ENCODE measurements around the gene AMN. TPM values are rescaled to one million over a fixed set of nuclear protein-coding genes. Genes with fewer than 3 reads are reported as not detected.

AMN gene
- total RNA-seq, 5 donors from 2014 or later (not counting 1 experiment from before 2014, with no cell fraction given): 5.2 to 15.0 (median 8.4) TPM

GRCh38 chr14:102949801-102950451 is 27.5 kb downstream of the AMN start:
- no peaks in the 10 kb centered on the region for H3K27me3 Mint-ChIP-seq
- H3K4me1 Mint-ChIP-seq: peaks cover 25 to 27% (median 26%) of the 10 kb centered on the region in 3 donors
- peak overlapping the region; percentile 90 for H3K27ac Mint-ChIP-seq
- Histone ChIP-seq H3K27me3 (replicated peaks in 1 of 2; ENCODE audit: control insufficient read depth in 2 of 2, extremely low read depth in 1 of 2, insufficient read depth in 2 of 2, low read length in 1 of 2) (peaks cover 0 to 4% of the 10 kb centered on the region in 2 experiments), H3K36me3 (ENCODE audit: control insufficient read depth in 2 of 2, extremely low read depth in 1 of 2, insufficient read depth in 1 of 2, low read length in 1 of 2) (no peaks in the 10 kb centered on the region), H3K4me1 (ENCODE audit: control insufficient read depth in 1 of 2, extremely low read depth in 1 of 2, insufficient read depth in 2 of 2, low read length in 2 of 2) (peaks cover 8 to 35% of the 10 kb centered on the region in 2 experiments), H3K27ac (ENCODE audit: low read length) (peak overlapping the region; percentile 11), H3K9me3 (no peaks in the 10 kb centered on the region), H3K4me3 (ENCODE audit: control insufficient read depth in 1 of 2, extremely low read depth in 1 of 2, low read length in 1 of 2) (no peak overlapping the region)
- DNase-seq (no peak), ATAC-seq (replicated peaks in 1 of 4) (no peak)
- H3K9me3 Mint-ChIP-seq: no peaks in the 10 kb centered on the region
- 97% methylated on average over 19 of the region's 23 CpGs for WGBS (ENCODE audit: insufficient coverage)
- CTCF ChIA-PET: interaction anchor here in 1 of 2 donors (0.5 kb wide), 1 partner anchor 264 kb away, joined by 4 read pairs; no protein-coding TSS in a partner anchor
- peak overlapping the region in 1 of 3 donors; percentile 48 for H3K4me3 Mint-ChIP-seq
- H3K36me3 Mint-ChIP-seq: peaks cover 14% of the 10 kb centered on the region
- POLR2A ChIA-PET: no interaction called here

- H3K4me3 ChIP-seq (ENCODE audit: control insufficient read depth in 1 of 2, extremely low read depth in 1 of 2, low read length in 1 of 2): no peak overlapping the region
- peaks cover 8 to 35% of the 10 kb centered on the region in 2 experiments for H3K4me1 ChIP-seq (ENCODE audit: control insufficient read depth in 1 of 2, extremely low read depth in 1 of 2, insufficient read depth in 2 of 2, low read length in 2 of 2)
- POLR2A ChIA-PET: no interaction called here
- Mint-ChIP-seq H3K27ac (no peak overlapping the region), H3K4me1 (peaks cover 25 to 27% (median 26%) of the 10 kb centered on the region in 3 donors), H3K27me3 (no peaks in the 10 kb centered on the region), H3K4me3 (no peak overlapping the region), H3K36me3 (peaks cover 9% of the 10 kb centered on the region), H3K9me3 (no peaks in the 10 kb centered on the region)
- H3K9me3 ChIP-seq: no peaks in the 10 kb centered on the region
- CTCF ChIA-PET: no interaction called here
- no peak overlapping the region for H3K27ac ChIP-seq (ENCODE audit: low read length)
- ATAC-seq (replicated peaks in 1 of 4): no peak
- no peak for DNase-seq
- H3K27me3 ChIP-seq (replicated peaks in 1 of 2; ENCODE audit: control insufficient read depth in 2 of 2, extremely low read depth in 1 of 2, insufficient read depth in 2 of 2, low read length in 1 of 2): peaks cover 0 to 3% of the 10 kb centered on the region in 2 experiments
- WGBS (ENCODE audit: insufficient coverage): 88% methylated on average over 10 of the region's 10 CpGs
- H3K36me3 ChIP-seq (ENCODE audit: control insufficient read depth in 2 of 2, extremely low read depth in 1 of 2, insufficient read depth in 1 of 2, low read length in 1 of 2): no peaks in the 10 kb centered on the region
These were observed 28.6 kb downstream of the AMN start for GRCh38 chr14:102951034-102951433.

- Histone ChIP-seq H3K27me3 (replicated peaks in 1 of 2; ENCODE audit: control insufficient read depth in 2 of 2, extremely low read depth in 1 of 2, insufficient read depth in 2 of 2, low read length in 1 of 2) (peaks cover 0 to 3% of the 10 kb centered on the region in 2 experiments), H3K27ac (ENCODE audit: low read length) (no peak overlapping the region), H3K4me3 (ENCODE audit: control insufficient read depth in 1 of 2, extremely low read depth in 1 of 2, low read length in 1 of 2) (no peak overlapping the region), H3K4me1 (ENCODE audit: control insufficient read depth in 1 of 2, extremely low read depth in 1 of 2, insufficient read depth in 2 of 2, low read length in 2 of 2) (peaks cover 6 to 28% of the 10 kb centered on the region in 2 experiments), H3K9me3 (no peaks in the 10 kb centered on the region), H3K36me3 (ENCODE audit: control insufficient read depth in 2 of 2, extremely low read depth in 1 of 2, insufficient read depth in 1 of 2, low read length in 1 of 2) (no peaks in the 10 kb centered on the region)
- no peak for ATAC-seq (replicated peaks in 1 of 4)
- CTCF ChIA-PET: no interaction called here
- DNase-seq: no peak
- POLR2A ChIA-PET: no interaction called here
- Mint-ChIP-seq H3K27ac (no peak overlapping the region), H3K4me3 (no peak overlapping the region), H3K4me1 (peaks cover 20 to 22% (median 22%) of the 10 kb centered on the region in 3 donors), H3K27me3 (no peaks in the 10 kb centered on the region), H3K36me3 (peaks cover 9% of the 10 kb centered on the region), H3K9me3 (no peaks in the 10 kb centered on the region)
- WGBS (ENCODE audit: insufficient coverage): 88% methylated on average over 5 of the region's 8 CpGs
These were observed 29.3 kb downstream of the AMN start for GRCh38 chr14:102951799-102952198.

GRCh38 chr14:102952276-102952675 is 29.8 kb downstream of the AMN start:
- WGBS (ENCODE audit: insufficient coverage): 95% methylated on average over 5 of the region's 6 CpGs
- Histone ChIP-seq H3K9me3 (no peaks in the 10 kb centered on the region), H3K36me3 (ENCODE audit: control insufficient read depth in 2 of 2, extremely low read depth in 1 of 2, insufficient read depth in 1 of 2, low read length in 1 of 2) (no peaks in the 10 kb centered on the region), H3K27ac (ENCODE audit: low read length) (no peak overlapping the region), H3K4me3 (ENCODE audit: control insufficient read depth in 1 of 2, extremely low read depth in 1 of 2, low read length in 1 of 2) (no peak overlapping the region), H3K4me1 (ENCODE audit: control insufficient read depth in 1 of 2, extremely low read depth in 1 of 2, insufficient read depth in 2 of 2, low read length in 2 of 2) (peaks cover 6 to 23% of the 10 kb centered on the region in 2 experiments), H3K27me3 (replicated peaks in 1 of 2; ENCODE audit: control insufficient read depth in 2 of 2, extremely low read depth in 1 of 2, insufficient read depth in 2 of 2, low read length in 1 of 2) (peaks cover 0 to 3% of the 10 kb centered on the region in 2 experiments)
- ChIA-PET POLR2A (no interaction called here), CTCF (no interaction called here)
- Mint-ChIP-seq H3K36me3 (peaks cover 9% of the 10 kb centered on the region), H3K9me3 (no peaks in the 10 kb centered on the region), H3K27me3 (no peaks in the 10 kb centered on the region), H3K4me3 (no peak overlapping the region), H3K4me1 (peaks cover 15 to 18% (median 18%) of the 10 kb centered on the region in 3 donors), H3K27ac (no peak overlapping the region)
- DNase-seq: no peak
- no peak for ATAC-seq (replicated peaks in 1 of 4)

- H3K27me3 Mint-ChIP-seq: no peaks in the 10 kb centered on the region
- H3K4me3 Mint-ChIP-seq: no peak overlapping the region
- ATAC-seq (replicated peaks in 1 of 4): no peak
- Histone ChIP-seq H3K4me1 (ENCODE audit: control insufficient read depth in 1 of 2, extremely low read depth in 1 of 2, insufficient read depth in 2 of 2, low read length in 2 of 2) (peaks cover 6 to 18% of the 10 kb centered on the region in 2 experiments), H3K4me3 (ENCODE audit: control insufficient read depth in 1 of 2, extremely low read depth in 1 of 2, low read length in 1 of 2) (no peak overlapping the region), H3K9me3 (no peaks in the 10 kb centered on the region), H3K36me3 (ENCODE audit: control insufficient read depth in 2 of 2, extremely low read depth in 1 of 2, insufficient read depth in 1 of 2, low read length in 1 of 2) (no peaks in the 10 kb centered on the region), H3K27ac (ENCODE audit: low read length) (no peak overlapping the region), H3K27me3 (replicated peaks in 1 of 2; ENCODE audit: control insufficient read depth in 2 of 2, extremely low read depth in 1 of 2, insufficient read depth in 2 of 2, low read length in 1 of 2) (peaks cover 0 to 3% of the 10 kb centered on the region in 2 experiments)
- ChIA-PET POLR2A (no interaction called here), CTCF (no interaction called here)
- H3K36me3 Mint-ChIP-seq: peaks cover 13% of the 10 kb centered on the region
- no peak for DNase-seq
- H3K9me3 Mint-ChIP-seq: no peaks in the 10 kb centered on the region
- 82% methylated on average over 15 of the region's 15 CpGs for WGBS (ENCODE audit: insufficient coverage)
- H3K27ac Mint-ChIP-seq: no peak overlapping the region
- peaks cover 13 to 15% (median 13%) of the 10 kb centered on the region in 3 donors for H3K4me1 Mint-ChIP-seq
These were observed 30.6 kb downstream of the AMN start for GRCh38 chr14:102953100-102953499.

GRCh38 chr14:102954081-102954789 is 31.8 kb downstream of the AMN start:
- no peak overlapping the region for H3K4me3 Mint-ChIP-seq
- POLR2A ChIA-PET: interaction anchor here in 1 of 2 donors (0.5 kb wide), 1 partner anchor 487 kb away, joined by 4 read pairs; no protein-coding TSS in a partner anchor

More at GRCh38 chr14:102954081-102954789, 31.8 kb downstream of the AMN start:
- ATAC-seq (replicated peaks in 1 of 4) (no peak), DNase-seq (no peak)
- Mint-ChIP-seq H3K9me3 (no peaks in the 10 kb centered on the region), H3K4me1 (peaks cover 6 to 9% (median 7%) of the 10 kb centered on the region in 3 donors), H3K36me3 (peaks cover 14% of the 10 kb centered on the region), H3K27me3 (no peaks in the 10 kb centered on the region), H3K27ac (no peak overlapping the region)
- H3K27me3 ChIP-seq (replicated peaks in 1 of 2; ENCODE audit: control insufficient read depth in 2 of 2, extremely low read depth in 1 of 2, insufficient read depth in 2 of 2, low read length in 1 of 2): peaks cover 0 to 3% of the 10 kb centered on the region in 2 experiments
- H3K27ac ChIP-seq (ENCODE audit: low read length): no peak overlapping the region
- peaks cover 0 to 11% of the 10 kb centered on the region in 2 experiments for H3K4me1 ChIP-seq (ENCODE audit: control insufficient read depth in 1 of 2, extremely low read depth in 1 of 2, insufficient read depth in 2 of 2, low read length in 2 of 2)
- CTCF ChIA-PET: no interaction called here
- H3K4me3 ChIP-seq (ENCODE audit: control insufficient read depth in 1 of 2, extremely low read depth in 1 of 2, low read length in 1 of 2): no peak overlapping the region
- 84% methylated on average over 11 of the region's 18 CpGs for WGBS (ENCODE audit: insufficient coverage)
- H3K9me3 ChIP-seq: no peaks in the 10 kb centered on the region
- no peaks in the 10 kb centered on the region for H3K36me3 ChIP-seq (ENCODE audit: control insufficient read depth in 2 of 2, extremely low read depth in 1 of 2, insufficient read depth in 1 of 2, low read length in 1 of 2)

Data from T-cell (primary cell).